ENCODE data around the gene CNOT9. TPM values are rescaled to one million over a fixed set of nuclear protein-coding genes. Genes with fewer than 3 reads are reported as not detected.

The CNOT9 gene
- total and polyA plus RNA-seq, 10 donors: 18.8 to 61.6 (median 46.4) TPM

- Histone ChIP-seq H3K9me3 (no peaks in the 10 kb centered on the region), H3K27ac (no peak overlapping the region), H3K4me3 (no peak overlapping the region), H3K36me3 (no peaks in the 10 kb centered on the region), H3K27me3 (replicated peaks in 1 of 7) (no peaks in the 10 kb centered on the region), H3K4me1 (peaks cover 0 to 10% (median 4%) of the 10 kb centered on the region in 6 donors)
- TF ChIP-seq CTCF (IDR thresholded peaks at IDR 0.05 in 8 of 11, conservative IDR thresholded peaks at IDR 0.05 in 3 of 11): no peak
- no peak for TF ChIP-seq POLR2A (IDR thresholded peaks at IDR 0.05)
- TF ChIP-seq POLR2AphosphoS5 (IDR thresholded peaks at IDR 0.05): no peak
- WGBS, 5 donors: 46 to 62% (median 55%) methylated on average over 7 of the region's 7 CpGs
- intact Hi-C loops (cut with DNase I; ENCODE audit: low total_unique reads): no loop called here
- DNase-seq: no peak
Measured at GRCh38 chr2:218622606-218623365, 54.1 kb downstream of the CNOT9 start.

GRCh38 chr2:218623366-218623705 lies 54.7 kb downstream of the CNOT9 start:
- Histone ChIP-seq H3K27ac (no peak overlapping the region), H3K9me3 (no peaks in the 10 kb centered on the region), H3K27me3 (replicated peaks in 1 of 7) (no peaks in the 10 kb centered on the region), H3K4me3 (no peak overlapping the region), H3K36me3 (no peaks in the 10 kb centered on the region), H3K4me1 (peaks cover 0 to 10% (median 4%) of the 10 kb centered on the region in 6 donors)
- no peak for DNase-seq
- 20 to 37% (median 24%) methylated on average over 3 of the region's 3 CpGs for WGBS, 5 donors
- TF ChIP-seq POLR2A (IDR thresholded peaks at IDR 0.05): no peak
- TF ChIP-seq POLR2AphosphoS5 (IDR thresholded peaks at IDR 0.05): no peak
- no peak for TF ChIP-seq CTCF (IDR thresholded peaks at IDR 0.05 in 8 of 11, conservative IDR thresholded peaks at IDR 0.05 in 3 of 11)
- intact Hi-C loops (cut with DNase I; ENCODE audit: low total_unique reads): no loop called here

GRCh38 chr2:218626369-218626768 lies 57.7 kb downstream of the CNOT9 start:
- TF ChIP-seq POLR2AphosphoS5 (IDR thresholded peaks at IDR 0.05) (no peak), CTCF (IDR thresholded peaks at IDR 0.05 in 8 of 11, conservative IDR thresholded peaks at IDR 0.05 in 3 of 11) (no peak), POLR2A (IDR thresholded peaks at IDR 0.05) (no peak)
- no peaks in the 10 kb centered on the region for H3K9me3 ChIP-seq
- no peaks in the 10 kb centered on the region for H3K36me3 ChIP-seq
- DNase-seq: no peak
- H3K4me3 ChIP-seq: no peak overlapping the region
- no peak overlapping the region for H3K27ac ChIP-seq
- intact Hi-C loops (cut with DNase I; ENCODE audit: low total_unique reads): no loop called here
- peaks cover 0 to 10% (median 4%) of the 10 kb centered on the region in 6 donors for H3K4me1 ChIP-seq
- no peaks in the 10 kb centered on the region for H3K27me3 ChIP-seq (replicated peaks in 1 of 7)
- WGBS, 5 donors: 83 to 92% (median 88%) methylated on average over 4 of the region's 4 CpGs

- TF ChIP-seq CTCF (IDR thresholded peaks at IDR 0.05 in 8 of 11, conservative IDR thresholded peaks at IDR 0.05 in 3 of 11) (no peak), POLR2AphosphoS5 (IDR thresholded peaks at IDR 0.05) (no peak), POLR2A (IDR thresholded peaks at IDR 0.05) (no peak)
- Histone ChIP-seq H3K4me3 (no peak overlapping the region), H3K36me3 (peaks cover 0 to 2% (median 0%) of the 10 kb centered on the region in 6 donors), H3K27ac (no peak overlapping the region), H3K27me3 (replicated peaks in 1 of 7) (no peaks in the 10 kb centered on the region), H3K4me1 (peaks cover 0 to 4% (median 2%) of the 10 kb centered on the region in 6 donors), H3K9me3 (no peaks in the 10 kb centered on the region)
- 87 to 99% (median 95%) methylated on average over 3 to 4 of the region's 4 CpGs for WGBS, 5 donors
- DNase-seq: no peak
- intact Hi-C loops (cut with DNase I; ENCODE audit: low total_unique reads): no loop called here
Measured at GRCh38 chr2:218627939-218628338, 59.3 kb downstream of the CNOT9 start.

Measured in spleen (tissue), 11 donors.